H1 (cell line): ENCODE data around the gene GRIK4.

Source experiments
- BRCA1 ChIP-seq: IDR thresholded peaks from 2 replicates; pipeline ENCODE4 v1.6.1; 2012; ENCODE audit warnings: low read depth, low read length, improper control_type of control experiment
- CHD2 ChIP-seq: IDR thresholded peaks from 2 replicates; pipeline ENCODE4 v1.6.1; 2012; ENCODE audit warnings: low read length, improper control_type of control experiment
- CREB1 ChIP-seq: IDR thresholded peaks from 2 replicates; pipeline ENCODE4 v1.6.1; 2012; ENCODE audit warnings: inconsistent platforms
- GTF2F1 ChIP-seq: IDR thresholded peaks from 2 replicates; pipeline ENCODE4 v1.6.1; 2012; ENCODE audit warnings: low read depth, low read length, improper control_type of control experiment, borderline replicate concordance
- HDAC2 ChIP-seq, 2 experiments: fragments of 300-600 bp in 1 of 2; sonication (generic) in 1 of 2; IDR thresholded peaks; 2 replicates each; pipeline ENCODE4 v1.6.1; 2011 to 2012; ENCODE audit warnings: low read depth in 2 of 2, low read length in 2 of 2, mild to moderate bottlenecking in 2 of 2, moderate library complexity in 2 of 2, borderline replicate concordance in 1 of 2, inconsistent platforms in 1 of 2
- JUND ChIP-seq: IDR thresholded peaks from 2 replicates; pipeline ENCODE4 v1.6.1; 2011; ENCODE audit warnings: mild to moderate bottlenecking, improper control_type of control experiment, low read length
- PHF8 ChIP-seq: fragments of 200-600 bp; sonication (generic); conservative IDR thresholded peaks from 2 replicates; pipeline ENCODE4 v1.7.1; 2012; ENCODE audit warnings: low read depth, mild to moderate bottlenecking, inconsistent platforms, low read length, moderate library complexity
- POLR2A ChIP-seq, 2 experiments: IDR thresholded peaks; 1 replicate in 1 of 2; 2 replicates in 1 of 2; pipeline ENCODE4 v1.6.1; 2011; ENCODE audit warnings: low read depth in 2 of 2, low read length in 2 of 2, mild to moderate bottlenecking in 2 of 2; ENCODE audit errors: control extremely low read depth in 1 of 2
- POLR2AphosphoS5 ChIP-seq: IDR thresholded peaks from 2 replicates; pipeline ENCODE4 v1.6.1; 2011; ENCODE audit warnings: low read depth, low read length
- POU5F1 ChIP-seq: IDR thresholded peaks from 2 replicates; pipeline ENCODE4 v1.6.1; 2011; ENCODE audit warnings: low read depth, mild to moderate bottlenecking, low read length, moderate library complexity
- RXRA ChIP-seq: IDR thresholded peaks from 2 replicates; pipeline ENCODE4 v1.6.1; 2011; ENCODE audit warnings: low read depth, mild to moderate bottlenecking, low read length, moderate library complexity; ENCODE audit not compliant: insufficient read depth
- SRF ChIP-seq: IDR thresholded peaks from 2 replicates; pipeline ENCODE4 v1.6.1; 2011; ENCODE audit warnings: mild to moderate bottlenecking, low read depth, low read length, moderate library complexity

DNA sequence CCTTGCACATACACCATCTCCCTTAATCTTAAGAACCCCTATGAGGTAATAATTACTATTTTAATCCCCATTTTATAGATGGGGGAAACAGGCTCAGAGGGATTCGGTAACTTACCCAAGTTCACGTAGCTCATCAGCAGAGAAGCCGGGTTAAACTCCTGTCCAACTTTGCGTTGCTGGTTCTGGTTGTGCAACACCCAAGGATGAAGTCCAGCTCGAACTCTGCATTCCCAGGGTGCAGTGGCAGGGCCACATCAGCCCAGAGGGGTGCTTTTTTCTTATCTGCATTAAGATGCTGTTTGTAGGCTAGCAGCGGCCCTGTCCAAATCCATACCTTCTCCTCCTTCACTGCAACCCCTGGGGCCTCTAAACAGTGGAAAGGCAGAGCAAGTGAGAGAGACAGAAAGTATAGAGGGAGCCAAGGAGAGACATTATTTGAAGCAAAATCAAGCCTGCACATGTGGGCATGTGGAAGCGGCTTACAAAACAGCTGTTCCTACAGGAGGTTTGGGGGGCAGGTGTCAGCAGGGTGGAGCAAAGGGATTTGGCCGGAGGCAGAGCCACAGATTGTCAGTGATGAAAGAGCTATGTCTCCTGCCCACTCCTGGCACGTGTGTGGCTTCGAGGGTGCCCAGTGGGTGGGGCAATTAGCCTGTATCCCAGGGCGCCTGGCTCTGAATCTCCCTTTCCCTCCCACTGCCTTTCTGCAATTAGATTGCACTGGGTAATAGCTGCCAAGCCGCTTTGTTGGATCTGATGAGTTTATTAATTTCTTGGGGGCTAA, 382.8 kb downstream of the GRIK4 start:
- TF ChIP-seq POLR2A (IDR thresholded peaks at IDR 0.05; ENCODE audit: control extremely low read depth in 1 of 2, low read depth in 2 of 2, low read length in 2 of 2) (no peak), RXRA (no peak), CHD2 (no peak), POLR2AphosphoS5 (no peak), BRCA1 (no peak), JUND (no peak), SRF (no peak), CREB1 (no peak), POU5F1 (no peak), HDAC2 (IDR thresholded peaks at IDR 0.05; ENCODE audit: borderline replicate concordance in 1 of 2, low read depth in 2 of 2, low read length in 2 of 2) (no peak), GTF2F1 (no peak), PHF8 (no peak)
